ENCODE data around the gene DNAJC5. TPM values are rescaled to one million over a fixed set of nuclear protein-coding genes. Genes with fewer than 3 reads are reported as not detected.
A peak's percentile ranks its signal among the peaks of the same experiment; 100 is the strongest.

The DNAJC5 gene
- total RNA-seq, 1 experiment from 2014 or later = 124 TPM

GRCh38 chr20:63881451-63882226, 13.3 kb upstream of the DNAJC5 start:
- ChIA-PET POLR2A (interaction anchor here (0.5 to 0.6 kb wide), 2 partner anchors 122 to 199 kb away, joined by 3 to 4 read pairs; no protein-coding TSS in a partner anchor), CTCF (interaction anchor here (0.6 to 2.1 kb wide), 2 partner anchors 157 to 343 kb away, joined by 3 to 5 read pairs; no protein-coding TSS in a partner anchor)
- peaks cover 95% of the 10 kb centered on the region for H3K36me3 Mint-ChIP-seq (ENCODE audit: insufficient read depth, unreplicated experiment)
- no peak overlapping the region for H3K4me3 ChIP-seq (ENCODE audit: low read depth, low read length)
- TF ChIP-seq CTCF (IDR thresholded peaks at IDR 0.05; ENCODE audit: insufficient read depth in 1 of 2, low read depth in 1 of 2, low read length in 1 of 2, severe bottlenecking in 1 of 2, unreplicated experiment in 1 of 2) = no peak
- H3K4me3 Mint-ChIP-seq (ENCODE audit: unreplicated experiment) = no peak overlapping the region
- no peaks in the 10 kb centered on the region for H3K4me1 Mint-ChIP-seq (ENCODE audit: low read depth, unreplicated experiment)
- H3K27ac Mint-ChIP-seq (ENCODE audit: unreplicated experiment) = no peak overlapping the region
- no peak for DNase-seq
- H3K27me3 Mint-ChIP-seq (ENCODE audit: insufficient read depth, unreplicated experiment) = no peaks in the 10 kb centered on the region
- H3K27me3 ChIP-seq (replicated peaks; ENCODE audit: control insufficient read depth, insufficient read depth, low read length) = no peaks in the 10 kb centered on the region
- intact Hi-C loops (cut with micrococcal nuclease; ENCODE audit: unreplicated experiment) = no loop called here
- peaks cover 19% of the 10 kb centered on the region for H3K36me3 ChIP-seq (ENCODE audit: control insufficient read depth, insufficient read depth, low read length)
- no peaks in the 10 kb centered on the region for H3K9me3 Mint-ChIP-seq (ENCODE audit: unreplicated experiment)
- no peaks in the 10 kb centered on the region for H3K9me3 ChIP-seq
- no peaks in the 10 kb centered on the region for H3K4me1 ChIP-seq
- BruUV-seq (replicated peaks) = no TSS peak

DNA sequence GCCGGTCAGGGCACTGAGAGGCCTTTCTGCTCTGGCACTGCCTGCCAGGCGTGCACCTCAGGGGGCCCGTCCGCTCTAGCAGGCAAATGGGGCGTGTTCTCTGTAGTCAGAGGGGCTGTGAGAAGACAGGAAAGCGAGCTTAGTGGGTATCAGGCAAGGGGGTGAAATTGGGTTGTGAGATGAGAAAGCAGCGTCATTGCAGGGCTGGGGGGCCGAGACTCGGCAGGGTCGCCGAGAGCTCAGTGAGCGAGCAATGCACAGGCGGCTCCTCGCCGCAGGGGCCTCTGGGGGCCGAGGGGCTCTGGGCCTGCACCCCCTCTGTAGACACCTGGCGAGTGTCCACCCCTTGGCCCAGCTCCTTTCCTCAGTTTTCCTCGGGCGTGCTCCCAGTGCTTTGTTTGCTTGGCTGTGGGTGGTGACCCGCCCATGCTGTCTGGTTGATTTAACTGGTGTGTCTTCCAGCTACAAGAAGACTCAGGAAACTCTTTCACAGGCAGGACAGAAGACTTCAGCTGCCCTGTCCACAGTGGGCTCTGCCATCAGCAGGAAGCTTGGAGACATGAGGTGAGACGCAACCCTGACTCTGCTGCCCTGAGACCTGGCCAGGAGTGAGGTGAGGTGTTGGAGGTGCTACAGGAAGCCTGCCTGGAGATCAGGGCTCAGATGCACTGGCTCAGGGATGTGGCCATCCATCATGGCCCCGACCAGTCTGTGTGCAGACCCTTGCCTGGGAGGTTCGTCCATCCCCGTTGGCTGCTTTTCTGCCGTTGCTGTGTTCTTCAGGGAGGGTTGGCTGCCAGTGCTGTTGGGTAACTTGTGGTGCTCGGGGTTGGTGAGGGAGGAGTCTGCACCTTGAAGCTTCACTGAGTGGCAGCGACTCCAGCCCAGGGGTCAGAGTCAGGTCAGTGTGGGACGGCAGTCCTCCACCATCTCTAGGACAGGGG, 12.4 kb upstream of the DNAJC5 start:
- ChIA-PET CTCF (interaction anchor here (0.6 to 2.1 kb wide), 2 partner anchors 156 to 344 kb away, joined by 3 to 5 read pairs; no protein-coding TSS in a partner anchor), POLR2A (interaction anchor here (0.5 kb wide), 1 partner anchor 123 kb away, joined by 4 read pairs; no protein-coding TSS in a partner anchor)
- no peak for DNase-seq
- peak overlapping the region; percentile 1 for H3K27ac Mint-ChIP-seq (ENCODE audit: unreplicated experiment)
- H3K4me3 Mint-ChIP-seq (ENCODE audit: unreplicated experiment) = no peak overlapping the region
- H3K9me3 ChIP-seq = no peaks in the 10 kb centered on the region
- intact Hi-C loops (cut with micrococcal nuclease; ENCODE audit: unreplicated experiment) = no loop called here
- H3K9me3 Mint-ChIP-seq (ENCODE audit: unreplicated experiment) = no peaks in the 10 kb centered on the region
- H3K36me3 ChIP-seq (ENCODE audit: control insufficient read depth, insufficient read depth, low read length) = peaks cover 19% of the 10 kb centered on the region
- no peaks in the 10 kb centered on the region for H3K4me1 Mint-ChIP-seq (ENCODE audit: low read depth, unreplicated experiment)
- BruUV-seq (replicated peaks) = no TSS peak
- no peaks in the 10 kb centered on the region for H3K27me3 ChIP-seq (replicated peaks; ENCODE audit: control insufficient read depth, insufficient read depth, low read length)
- no peak for TF ChIP-seq CTCF (IDR thresholded peaks at IDR 0.05; ENCODE audit: insufficient read depth in 1 of 2, low read depth in 1 of 2, low read length in 1 of 2, severe bottlenecking in 1 of 2, unreplicated experiment in 1 of 2)
- H3K27me3 Mint-ChIP-seq (ENCODE audit: insufficient read depth, unreplicated experiment) = no peaks in the 10 kb centered on the region
- peaks cover 95% of the 10 kb centered on the region for H3K36me3 Mint-ChIP-seq (ENCODE audit: insufficient read depth, unreplicated experiment)
- no peak overlapping the region for H3K4me3 ChIP-seq (ENCODE audit: low read depth, low read length)
- H3K4me1 ChIP-seq = no peaks in the 10 kb centered on the region

DNA sequence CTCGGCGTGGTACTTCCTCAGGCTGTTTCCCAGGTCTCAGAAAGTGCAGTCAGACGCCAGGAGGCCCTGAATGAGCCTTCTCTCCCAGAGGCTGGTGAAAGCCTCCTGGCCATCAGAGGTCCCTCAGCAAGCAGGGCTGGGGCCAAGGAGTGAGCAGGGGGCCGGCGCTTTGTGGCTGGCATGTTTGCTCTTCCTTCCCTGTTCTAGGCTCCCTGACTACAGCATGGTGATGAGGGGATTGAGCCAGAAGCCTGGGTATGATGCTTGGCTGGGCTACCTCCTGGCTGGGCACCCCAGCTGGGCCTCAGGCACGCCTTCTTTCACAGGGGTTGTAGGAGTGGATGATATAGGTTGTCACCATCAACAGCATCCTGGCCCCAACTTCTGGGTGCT, 11.7 kb upstream of the DNAJC5 start:
- CTCF ChIA-PET = interaction anchor here (2.1 kb wide), 1 partner anchor 155 kb away, joined by 5 read pairs; no protein-coding TSS in a partner anchor
- no peaks in the 10 kb centered on the region for H3K9me3 ChIP-seq
- Mint-ChIP-seq H3K27me3 (ENCODE audit: insufficient read depth, unreplicated experiment) (no peaks in the 10 kb centered on the region), H3K4me1 (ENCODE audit: low read depth, unreplicated experiment) (no peaks in the 10 kb centered on the region), H3K4me3 (ENCODE audit: unreplicated experiment) (no peak overlapping the region), H3K27ac (ENCODE audit: unreplicated experiment) (peak overlapping the region; percentile 1), H3K36me3 (ENCODE audit: insufficient read depth, unreplicated experiment) (peaks cover 95% of the 10 kb centered on the region), H3K9me3 (ENCODE audit: unreplicated experiment) (no peaks in the 10 kb centered on the region)
- no peak for DNase-seq
- no peaks in the 10 kb centered on the region for H3K4me1 ChIP-seq
- H3K4me3 ChIP-seq (ENCODE audit: low read depth, low read length) = no peak overlapping the region
- H3K27me3 ChIP-seq (replicated peaks; ENCODE audit: control insufficient read depth, insufficient read depth, low read length) = no peaks in the 10 kb centered on the region
- no TSS peak for BruUV-seq (replicated peaks)
- H3K36me3 ChIP-seq (ENCODE audit: control insufficient read depth, insufficient read depth, low read length) = peaks cover 19% of the 10 kb centered on the region
- no peak for TF ChIP-seq CTCF (IDR thresholded peaks at IDR 0.05; ENCODE audit: insufficient read depth in 1 of 2, low read depth in 1 of 2, low read length in 1 of 2, severe bottlenecking in 1 of 2, unreplicated experiment in 1 of 2)
- intact Hi-C loops (cut with micrococcal nuclease; ENCODE audit: unreplicated experiment) = no loop called here
- POLR2A ChIA-PET = no interaction called here
